ENCODE data around the gene TBL3. TPM values are rescaled to one million over a fixed set of nuclear protein-coding genes. Genes with fewer than 3 reads are reported as not detected.

The TBL3 gene
- total and polyA plus RNA-seq, 9 of the 15 experiments (the other 6 are each of a cell fraction or from before 2014, with no cell fraction given): 0.97 to 117 (median 24.5) TPM

DNA sequence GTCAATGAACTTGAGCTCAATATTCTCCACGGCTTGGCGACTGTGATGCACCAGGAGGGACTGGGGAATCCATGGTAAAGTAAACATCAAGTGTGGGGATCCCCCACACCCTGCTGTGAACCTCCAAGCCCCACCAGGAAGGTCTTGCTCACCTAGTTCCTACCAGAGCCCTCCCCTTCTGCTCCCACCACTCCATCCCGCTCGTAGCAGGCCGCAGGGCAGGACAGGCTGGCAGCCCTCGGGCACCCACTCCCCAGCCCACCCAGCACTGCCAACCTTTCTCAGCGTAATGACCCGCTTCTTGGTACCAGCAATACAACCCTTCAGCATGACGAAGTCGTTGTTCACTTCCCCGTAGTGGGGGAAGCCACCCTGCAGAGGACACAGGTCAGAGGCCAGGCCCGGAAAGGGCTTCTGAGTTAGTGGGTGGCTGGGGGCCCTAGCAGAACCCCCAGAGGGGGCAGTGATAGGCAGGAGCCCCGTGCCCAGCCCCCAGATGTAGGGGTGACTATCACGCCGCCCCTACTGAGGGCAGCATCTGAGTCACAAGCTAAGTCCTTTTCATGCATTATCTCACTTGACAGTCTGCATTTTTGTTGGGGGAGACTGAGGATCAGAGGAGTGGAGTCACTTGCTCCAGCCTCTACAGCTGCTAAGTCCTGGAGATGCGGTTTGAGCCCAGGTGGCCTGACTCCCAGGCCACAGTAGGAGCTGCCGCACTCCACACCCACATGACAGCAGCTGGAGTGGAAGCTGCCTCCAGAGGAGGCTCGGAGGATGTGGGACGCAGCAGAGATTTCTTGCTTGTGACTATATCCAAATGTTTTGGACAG lies 26.1 kb upstream of the TBL3 start:
- POLR2A ChIA-PET: interaction anchor here (0.7 to 2.9 kb wide), 5 partner anchors 15 to 210 kb away, joined by 3 to 27 read pairs (median 4); partner anchors contain the start of genes RPS2 and TRAF7
- FAIRE-seq: peak; percentile 6
- intact Hi-C loops (cut with micrococcal nuclease): no loop called here
- TF ChIP-seq ARID1B (IDR thresholded peaks at IDR 0.05) (peak; percentile 45; the same call in 1 of the 2 replicates), ZNF695 (CRISPR knock-in tag; IDR thresholded peaks at IDR 0.05) (no peak), FOXP4 (CRISPR knock-in tag; IDR thresholded peaks at IDR 0.05; ENCODE audit: borderline replicate concordance) (no peak), BMI1 (IDR thresholded peaks at IDR 0.05; ENCODE audit: low read length) (no peak), ZBTB7A (IDR thresholded peaks at IDR 0.05; ENCODE audit: borderline replicate concordance, control insufficient read depth, low read depth, low read length) (peak; percentile 52; the same call in 1 of the 2 replicates), KDM1A (IDR thresholded peaks at IDR 0.05) (peak in 1 of 2 experiments; percentile 26; a peak in 1 of 4 replicates), TCF3 (CRISPR knock-in tag; IDR thresholded peaks at IDR 0.05) (peak; percentile 48), CBFA2T2 (conservative IDR thresholded peaks at IDR 0.05) (peak; percentile 84), ESRRA (IDR thresholded peaks at IDR 0.05; ENCODE audit: borderline replicate concordance, low read depth) (no peak), ZNF830 (CRISPR knock-in tag; IDR thresholded peaks at IDR 0.05) (no peak), GTF2A2 (tag; IDR thresholded peaks at IDR 0.05) (no peak), CBFA2T3 (IDR thresholded peaks at IDR 0.05) (peak; percentile 88), THAP7 (CRISPR knock-in tag; IDR thresholded peaks at IDR 0.05) (no peak), ZC3H11A (IDR thresholded peaks at IDR 0.05; ENCODE audit: low read depth, low read length) (no peak), MCM5 (IDR thresholded peaks at IDR 0.05; ENCODE audit: low read depth) (no peak), EGR1 (conservative IDR thresholded peaks at IDR 0.05) (peak; percentile 52), NFIC (IDR thresholded peaks at IDR 0.05) (peak; percentile 37; the same call in 1 of the 2 replicates), BACH1 (tag; IDR thresholded peaks at IDR 0.05) (no peak)
- TF ChIP-seq, protein P1, sequence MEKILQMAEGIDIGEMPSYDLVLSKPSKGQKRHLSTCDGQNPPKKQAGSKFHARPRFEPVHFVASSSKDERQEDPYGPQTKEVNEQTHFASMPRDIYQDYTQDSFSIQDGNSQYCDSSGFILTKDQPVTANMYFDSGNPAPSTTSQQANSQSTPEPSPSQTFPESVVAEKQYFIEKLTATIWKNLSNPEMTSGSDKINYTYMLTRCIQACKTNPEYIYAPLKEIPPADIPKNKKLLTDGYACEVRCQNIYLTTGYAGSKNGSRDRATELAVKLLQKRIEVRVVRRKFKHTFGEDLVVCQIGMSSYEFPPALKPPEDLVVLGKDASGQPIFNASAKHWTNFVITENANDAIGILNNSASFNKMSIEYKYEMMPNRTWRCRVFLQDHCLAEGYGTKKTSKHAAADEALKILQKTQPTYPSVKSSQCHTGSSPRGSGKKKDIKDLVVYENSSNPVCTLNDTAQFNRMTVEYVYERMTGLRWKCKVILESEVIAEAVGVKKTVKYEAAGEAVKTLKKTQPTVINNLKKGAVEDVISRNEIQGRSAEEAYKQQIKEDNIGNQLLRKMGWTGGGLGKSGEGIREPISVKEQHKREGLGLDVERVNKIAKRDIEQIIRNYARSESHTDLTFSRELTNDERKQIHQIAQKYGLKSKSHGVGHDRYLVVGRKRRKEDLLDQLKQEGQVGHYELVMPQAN (IDR thresholded peaks at IDR 0.05; ENCODE audit: borderline replicate concordance): no peak

More for the DNA sequence above, 26.1 kb upstream of the TBL3 start:
- no peaks in the 10 kb centered on the region for H3K9me3 ChIP-seq (replicated peaks; ENCODE audit: control insufficient read depth, insufficient read depth, low read depth, low read length)
- peaks cover 6% of the 10 kb centered on the region; the same call in 1 of the 3 replicates for H3K36me3 ChIP-seq (ENCODE audit: control insufficient read depth, insufficient read depth, low read length)
- in situ Hi-C loops (cut with MboI): no loop called here
- no peak for ATAC-seq
- H3K4me1 ChIP-seq (replicated peaks in 1 of 2; ENCODE audit: control insufficient read depth in 2 of 2, insufficient read depth in 2 of 2, low read length in 2 of 2): peaks cover 29 to 70% of the 10 kb centered on the region in 2 experiments
- H2AFZ ChIP-seq (ENCODE audit: low read depth, low read length): no peak overlapping the region
- no peak overlapping the region for H3K4me2 ChIP-seq (ENCODE audit: insufficient read depth, low read length)
- no peak overlapping the region for H3K27ac ChIP-seq (ENCODE audit: extremely low read depth, low read depth, low read length)
- CTCF ChIA-PET (ENCODE audit: low intra/inter-chr PET ratio): no interaction called here
- no peaks in the 10 kb centered on the region for H3K27me3 ChIP-seq (ENCODE audit: control insufficient read depth in 2 of 2, insufficient read depth in 2 of 2, low read length in 2 of 2)
- peaks cover 7% of the 10 kb centered on the region for H4K20me1 ChIP-seq (replicated peaks; ENCODE audit: control insufficient read depth, insufficient read depth, low read length)
- H3K4me3 ChIP-seq: no peak overlapping the region
- 37% methylated on average over 12 of the region's 19 CpGs for WGBS (ENCODE audit: insufficient coverage, low coverage, missing lambda C conversion rate)
- H3K9me1 ChIP-seq (ENCODE audit: control insufficient read depth, insufficient read depth, low read length): peaks cover 8% of the 10 kb centered on the region
- peak overlapping the region in 1 of 2 experiments; percentile 50; a peak in 1 of 4 replicates for H3K9ac ChIP-seq (ENCODE audit: insufficient read depth in 1 of 2, low read depth in 2 of 2, low read length in 2 of 2)
- H3K79me2 ChIP-seq (ENCODE audit: control insufficient read depth, insufficient read depth, low read length): peaks cover 20% of the 10 kb centered on the region
- no TSS peak for BruUV-seq (replicated peaks)
- peak in 2 of 4 experiments; percentile 39 to 68 for DNase-seq (ENCODE audit: extremely low read depth in 1 of 4, low spot score in 3 of 4)
